CD14-positive monocyte (primary cell): Measurements from ENCODE around the gene MEX3A. TPM values are rescaled to one million over a fixed set of nuclear protein-coding genes. Genes with fewer than 3 reads are reported as not detected.

Experiments used
- DNase-seq, 3 donors: peaks; one replicate each; pipeline ENCODE4 v3.0.0-alpha.2; 2011 to 2022
- H2AFZ ChIP-seq: 2 replicates; pipeline ENCODE4 v1.6.0; 2012; ENCODE audit warnings: mild to moderate bottlenecking, low read depth, low read length, inconsistent platforms; ENCODE audit not compliant: insufficient read depth, poor library complexity, severe bottlenecking
- H3K27ac ChIP-seq, 2 donors: 1 replicate in 1 of 2; 2 replicates in 1 of 2; pipeline ENCODE4 v1.5.1; 2012 to 2013; ENCODE audit warnings: low read length in 2 of 2, control low read depth in 1 of 2, inconsistent platforms in 1 of 2, low read depth in 1 of 2, mild to moderate bottlenecking in 1 of 2
- H3K27me3 ChIP-seq, 2 donors: one replicate each; pipeline versions ENCODE4 v1.6.0 to v1.6.1; 2011 to 2013; ENCODE audit warnings: low read length in 2 of 2; ENCODE audit not compliant: control insufficient read depth in 2 of 2, insufficient read depth in 2 of 2
- H3K36me3 ChIP-seq, 2 donors: replicated peaks in 1 of 2; 1 replicate in 1 of 2; 2 replicates in 1 of 2; pipeline versions ENCODE4 v1.5.1 to v1.6.1; 2012 to 2013; ENCODE audit warnings: low read length in 2 of 2, control low read depth in 1 of 2, inconsistent platforms in 1 of 2, mild to moderate bottlenecking in 1 of 2; ENCODE audit not compliant: insufficient read depth in 2 of 2, control insufficient read depth in 1 of 2
- H3K4me1 ChIP-seq, 2 donors: 1 replicate in 1 of 2; 2 replicates in 1 of 2; pipeline versions ENCODE4 v1.5.1 to v1.6.1; 2012 to 2013; ENCODE audit warnings: low read length in 2 of 2, control low read depth in 1 of 2, inconsistent platforms in 1 of 2, mild to moderate bottlenecking in 1 of 2, moderate library complexity in 1 of 2; ENCODE audit not compliant: insufficient read depth in 2 of 2, control insufficient read depth in 1 of 2
- H3K4me2 ChIP-seq: replicated peaks from 2 replicates; pipeline ENCODE3; 2012; ENCODE audit warnings: low read length, moderate library complexity, mild to moderate bottlenecking; ENCODE audit not compliant: poor library complexity, severe bottlenecking; ENCODE audit errors: extremely low read depth
- H3K4me3 ChIP-seq, 3 experiments: fragments of 200-600 bp in 1 of 3; sonication (generic) in 1 of 3; replicated peaks in 1 of 3; 1 replicate in 2 of 3; 2 replicates in 1 of 3; pipeline ENCODE4 v1.5.1; 2011 to 2013; ENCODE audit warnings: low read length in 3 of 3, mild to moderate bottlenecking in 3 of 3, control low read depth in 2 of 3, low read depth in 2 of 3, inconsistent platforms in 1 of 3, moderate library complexity in 1 of 3
- H3K79me2 ChIP-seq: 2 replicates; pipeline ENCODE4 v1.6.0; 2012; ENCODE audit warnings: mild to moderate bottlenecking, control low read depth, inconsistent platforms, low read length, moderate library complexity; ENCODE audit not compliant: insufficient read depth
- H3K9ac ChIP-seq: 2 replicates; pipeline ENCODE4 v1.6.0; 2017; ENCODE audit warnings: low read length, mild to moderate bottlenecking; ENCODE audit not compliant: insufficient read depth, poor library complexity, severe bottlenecking
- H3K9me3 ChIP-seq, 2 donors: replicated peaks in 1 of 2; 1 replicate in 1 of 2; 2 replicates in 1 of 2; pipeline versions ENCODE4 v1.5.1 to v1.6.1; 2012 to 2013; ENCODE audit warnings: low read length in 2 of 2, control low read depth in 1 of 2; ENCODE audit not compliant: control insufficient read depth in 1 of 2, insufficient read depth in 1 of 2
- H4K20me1 ChIP-seq: 2 replicates; pipeline ENCODE4 v1.6.0; 2012; ENCODE audit warnings: mild to moderate bottlenecking, low read length, control low read depth, moderate library complexity; ENCODE audit not compliant: insufficient read depth
- H3K27ac Mint-ChIP-seq, 7 donors: one replicate each; pipeline ENCODE4 v1.8.0; 2020; ENCODE audit warnings: mild to moderate bottlenecking in 7 of 7, mixed read lengths in 7 of 7, moderate library complexity in 6 of 7, inconsistent platforms in 2 of 7
- H3K27me3 Mint-ChIP-seq, 3 donors: one replicate each; pipeline ENCODE4 v1.8.0; 2021 to 2022; ENCODE audit warnings: low read depth in 3 of 3, mild to moderate bottlenecking in 3 of 3, mixed read lengths in 3 of 3, moderate library complexity in 3 of 3, inconsistent platforms in 1 of 3
- H3K36me3 Mint-ChIP-seq, 2 donors: one replicate each; pipeline ENCODE4 v1.8.0; 2020; ENCODE audit warnings: mixed read lengths in 2 of 2, inconsistent platforms in 1 of 2, mild to moderate bottlenecking in 1 of 2
- H3K4me1 Mint-ChIP-seq: one replicate; pipeline ENCODE4 v1.8.0; 2020; ENCODE audit warnings: mild to moderate bottlenecking, mixed read lengths
- H3K4me3 Mint-ChIP-seq, 2 donors: one replicate each; pipeline ENCODE4 v1.8.0; 2020; ENCODE audit warnings: mild to moderate bottlenecking in 2 of 2, mixed read lengths in 2 of 2, moderate library complexity in 1 of 2
- H3K9me3 Mint-ChIP-seq, 7 donors: one replicate each; pipeline ENCODE4 v1.8.0; 2020 to 2022; ENCODE audit warnings: mixed read lengths in 7 of 7, mild to moderate bottlenecking in 6 of 7, moderate library complexity in 6 of 7, inconsistent platforms in 2 of 7
- WGBS: methylation state at CpG from one replicate; pipeline ENCODE4 v1.1.5; 2013; ENCODE audit warnings: missing lambda C conversion rate; ENCODE audit not compliant: insufficient coverage; 5-methylcytosine and 5-hydroxymethylcytosine counted together
- intact Hi-C, 2 donors: fragments of 100-400 bp; cut with micrococcal nuclease; formaldehyde crosslinking; loops; one replicate each; pipeline versions ENCODE4 v1.15.0 to v1.15.1; 2023
- polyA plus RNA-seq, 3 donors: library from polyadenylated mRNA; depleted of rRNA in 1 of 3; unstranded in 2 of 3; stranded (reverse) in 1 of 3; fragments of 300-500 nt in 2 of 3; fragments of >200 nt in 1 of 3; fragmentation: Illumina TruSeq in 2 of 3; gene quantifications; 1 replicate in 2 of 3; 2 replicates in 1 of 3; pipeline ENCODE4 v1.2.3, GENCODE V29; 2012 to 2021
- TF ChIP-seq, protein P1 (sequence below): fragments of 200-600 bp; IDR thresholded peaks from one replicate; pipeline ENCODE4 v1.8.0; 2022; ENCODE audit warnings: antibody characterized with exemption, mild to moderate bottlenecking

The MEX3A gene
- polyA plus RNA-seq, 3 donors = not detected

DNA sequence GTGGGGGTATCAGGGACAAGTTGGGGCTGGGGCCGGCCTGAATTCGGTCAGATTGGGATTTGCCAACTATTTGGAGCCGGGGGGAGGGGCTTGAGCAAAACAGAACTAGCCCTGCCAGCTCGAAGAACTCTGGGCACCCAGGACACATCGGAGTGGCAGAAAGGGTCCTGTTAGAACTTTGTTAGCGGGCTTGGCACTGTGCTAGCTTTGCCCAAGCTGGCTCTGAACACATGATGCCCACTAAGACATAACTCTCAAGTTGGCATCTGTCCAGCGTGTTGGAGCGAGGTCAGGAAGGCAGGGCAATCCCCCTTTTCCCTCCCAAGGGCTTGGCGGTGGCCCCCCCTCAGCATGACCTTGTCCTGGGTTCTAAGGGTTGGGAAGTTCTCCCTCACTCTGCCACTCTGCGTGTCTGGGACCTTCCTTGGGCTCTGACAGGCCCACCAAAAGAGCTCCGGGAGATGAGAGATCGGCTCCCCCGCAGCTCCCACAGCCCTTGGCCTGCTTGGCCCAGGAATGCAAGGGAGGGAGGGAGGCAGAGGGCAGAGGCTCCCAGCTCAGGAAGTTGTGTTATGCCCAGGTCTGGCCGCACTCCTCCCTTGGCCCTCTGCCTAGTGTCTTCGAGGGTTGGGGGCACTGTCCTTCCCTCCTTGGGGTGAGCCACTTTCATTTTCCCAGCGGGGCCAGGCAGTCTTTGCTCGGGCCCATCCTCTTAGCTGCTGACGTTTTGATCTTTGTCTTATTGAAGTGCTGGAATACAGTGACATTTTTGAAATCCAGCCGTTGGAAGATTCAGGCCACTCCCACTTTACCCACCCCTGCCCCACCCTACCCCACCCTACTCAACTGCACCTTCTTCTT lies 33.5 kb upstream of the MEX3A start:
- H3K36me3 Mint-ChIP-seq = peaks cover 11 to 24% of the 10 kb centered on the region in 2 donors
- Histone ChIP-seq H3K4me3 (peak overlapping the region; percentile 60 to 78 (median 71)), H3K27ac (peak overlapping the region in 1 of 2 donors; percentile 68), H3K27me3 (peaks cover 68 to 94% of the 10 kb centered on the region in 2 donors), H3K4me1 (peaks cover 39 to 45% of the 10 kb centered on the region in 2 donors), H2AFZ (no peak overlapping the region), H3K4me2 (peak overlapping the region; percentile 61), H3K36me3 (no peaks in the 10 kb centered on the region), H3K79me2 (no peaks in the 10 kb centered on the region), H3K9me3 (peaks cover 0 to 25% of the 10 kb centered on the region in 2 donors), H4K20me1 (peaks cover 40% of the 10 kb centered on the region), H3K9ac (peak overlapping the region; percentile 78)
- peak in 2 of 3 donors; percentile 28 to 31 for DNase-seq
- peak overlapping the region; percentile 89 to 95 for H3K4me3 Mint-ChIP-seq
- intact Hi-C loops = no loop called here
- peaks cover 97 to 99% (median 97%) of the 10 kb centered on the region in 3 donors for H3K27me3 Mint-ChIP-seq
- peaks cover 0 to 42% (median 19%) of the 10 kb centered on the region in 7 donors for H3K9me3 Mint-ChIP-seq
- H3K27ac Mint-ChIP-seq = peak overlapping the region in 6 of 7 donors; percentile 71 to 94 (median 90)
- WGBS = 8% methylated on average over 11 of the region's 19 CpGs
- H3K4me1 Mint-ChIP-seq = peaks cover 46% of the 10 kb centered on the region
- TF ChIP-seq, protein P1, sequence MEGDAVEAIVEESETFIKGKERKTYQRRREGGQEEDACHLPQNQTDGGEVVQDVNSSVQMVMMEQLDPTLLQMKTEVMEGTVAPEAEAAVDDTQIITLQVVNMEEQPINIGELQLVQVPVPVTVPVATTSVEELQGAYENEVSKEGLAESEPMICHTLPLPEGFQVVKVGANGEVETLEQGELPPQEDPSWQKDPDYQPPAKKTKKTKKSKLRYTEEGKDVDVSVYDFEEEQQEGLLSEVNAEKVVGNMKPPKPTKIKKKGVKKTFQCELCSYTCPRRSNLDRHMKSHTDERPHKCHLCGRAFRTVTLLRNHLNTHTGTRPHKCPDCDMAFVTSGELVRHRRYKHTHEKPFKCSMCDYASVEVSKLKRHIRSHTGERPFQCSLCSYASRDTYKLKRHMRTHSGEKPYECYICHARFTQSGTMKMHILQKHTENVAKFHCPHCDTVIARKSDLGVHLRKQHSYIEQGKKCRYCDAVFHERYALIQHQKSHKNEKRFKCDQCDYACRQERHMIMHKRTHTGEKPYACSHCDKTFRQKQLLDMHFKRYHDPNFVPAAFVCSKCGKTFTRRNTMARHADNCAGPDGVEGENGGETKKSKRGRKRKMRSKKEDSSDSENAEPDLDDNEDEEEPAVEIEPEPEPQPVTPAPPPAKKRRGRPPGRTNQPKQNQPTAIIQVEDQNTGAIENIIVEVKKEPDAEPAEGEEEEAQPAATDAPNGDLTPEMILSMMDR = no peak

DNA sequence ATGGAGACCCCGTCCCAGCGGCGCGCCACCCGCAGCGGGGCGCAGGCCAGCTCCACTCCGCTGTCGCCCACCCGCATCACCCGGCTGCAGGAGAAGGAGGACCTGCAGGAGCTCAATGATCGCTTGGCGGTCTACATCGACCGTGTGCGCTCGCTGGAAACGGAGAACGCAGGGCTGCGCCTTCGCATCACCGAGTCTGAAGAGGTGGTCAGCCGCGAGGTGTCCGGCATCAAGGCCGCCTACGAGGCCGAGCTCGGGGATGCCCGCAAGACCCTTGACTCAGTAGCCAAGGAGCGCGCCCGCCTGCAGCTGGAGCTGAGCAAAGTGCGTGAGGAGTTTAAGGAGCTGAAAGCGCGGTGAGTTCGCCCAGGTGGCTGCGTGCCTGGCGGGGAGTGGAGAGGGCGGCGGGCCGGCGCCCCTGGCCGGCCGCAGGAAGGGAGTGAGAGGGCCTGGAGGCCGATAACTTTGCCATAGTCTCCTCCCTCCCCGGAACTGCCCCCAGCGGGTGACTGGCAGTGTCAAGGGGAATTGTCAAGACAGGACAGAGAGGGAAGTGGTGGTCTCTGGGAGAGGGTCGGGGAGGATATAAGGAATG lies 32.8 kb upstream of the MEX3A start:
- Histone ChIP-seq H3K79me2 (no peaks in the 10 kb centered on the region), H3K27me3 (peaks cover 70 to 94% of the 10 kb centered on the region in 2 donors), H2AFZ (no peak overlapping the region), H3K9ac (peak overlapping the region; percentile 78), H3K27ac (peak overlapping the region in 1 of 2 donors; percentile 68), H3K4me2 (peak overlapping the region; percentile 61), H3K36me3 (no peaks in the 10 kb centered on the region), H3K4me1 (peaks cover 31 to 37% of the 10 kb centered on the region in 2 donors), H3K9me3 (peaks cover 0 to 25% of the 10 kb centered on the region in 2 donors), H3K4me3 (peak overlapping the region; percentile 60 to 78 (median 71)), H4K20me1 (peaks cover 32% of the 10 kb centered on the region)
- H3K36me3 Mint-ChIP-seq = peaks cover 9 to 22% of the 10 kb centered on the region in 2 donors
- TF ChIP-seq, protein P1 = no peak
- H3K9me3 Mint-ChIP-seq = peaks cover 0 to 40% (median 16%) of the 10 kb centered on the region in 7 donors
- H3K27me3 Mint-ChIP-seq = peaks cover 96 to 99% (median 97%) of the 10 kb centered on the region in 3 donors
- H3K4me3 Mint-ChIP-seq = peak overlapping the region; percentile 89 to 95
- intact Hi-C loops = loop anchor here in 1 of 2 donors (1.0 kb wide), 1 partner anchor 9 kb away; no protein-coding TSS in a partner anchor
- peak in 1 of 3 donors; percentile 37 for DNase-seq
- H3K4me1 Mint-ChIP-seq = peaks cover 39% of the 10 kb centered on the region
- H3K27ac Mint-ChIP-seq = peak overlapping the region; percentile 64 to 94 (median 88)
- under 1% methylated on average over 48 of the region's 49 CpGs for WGBS
